AG08396 (cell line): ENCODE results near the gene GAS6.

ENCODE experiments used
- DNase-seq: peaks from one replicate; pipeline ENCODE4 v3.0.0; 2012; ENCODE audit warnings: low spot score, mixed read lengths

GAS6 gene

GRCh38 chr13:113851826-113852535 is 11.9 kb downstream of the GAS6 start:
- DNase-seq: no peak

GRCh38 chr13:113851480-113851803 is 12.4 kb downstream of the GAS6 start:
- DNase-seq: no peak

- DNase-seq: no peak
Measured at GRCh38 chr13:113850722-113851479, 13.0 kb downstream of the GAS6 start.

DNA sequence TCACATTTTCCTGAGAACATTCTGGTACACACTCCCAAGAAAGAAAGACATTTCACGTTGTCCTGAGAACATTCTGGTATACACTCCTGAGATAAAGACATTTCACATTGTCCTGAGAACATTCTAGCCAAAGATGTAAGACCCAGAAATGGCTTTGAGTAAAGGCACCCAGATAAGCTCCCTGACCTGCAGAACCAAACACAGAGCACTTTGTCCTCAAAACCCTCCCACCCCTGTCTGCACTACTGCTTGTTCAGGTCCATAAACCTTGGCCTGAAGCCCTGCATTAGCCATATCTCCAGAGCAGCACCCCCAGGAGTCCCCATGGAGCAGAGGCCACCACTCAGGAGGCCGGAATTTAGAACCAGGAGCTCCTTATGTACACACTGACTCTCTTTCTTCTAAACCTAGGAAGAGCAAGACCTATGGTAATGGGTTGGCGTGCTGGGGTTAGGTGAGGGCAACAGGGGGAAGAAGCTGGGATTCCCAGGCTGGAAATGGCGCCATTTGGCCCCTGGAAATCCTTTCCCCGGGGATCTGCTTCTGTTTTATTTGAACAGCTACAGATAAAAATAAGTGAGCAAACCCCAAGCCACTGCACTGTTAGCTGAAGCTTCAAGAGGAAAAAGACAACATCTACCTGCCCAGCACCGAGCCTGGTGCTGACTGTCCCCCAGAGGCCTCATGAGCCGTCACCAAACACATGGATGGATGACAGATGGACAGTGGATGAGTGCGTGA is 13.7 kb downstream of the GAS6 start:
- no peak for DNase-seq

GRCh38 chr13:113849546-113849945 is 14.3 kb downstream of the GAS6 start:
- DNase-seq: no peak

- DNase-seq: no peak
Measured at GRCh38 chr13:113848431-113849260, 15.2 kb downstream of the GAS6 start.

GRCh38 chr13:113848020-113848419 is 15.9 kb downstream of the GAS6 start:
- DNase-seq: no peak

- DNase-seq: no peak
Measured at GRCh38 chr13:113846636-113847318, 17.1 kb downstream of the GAS6 start.

DNA sequence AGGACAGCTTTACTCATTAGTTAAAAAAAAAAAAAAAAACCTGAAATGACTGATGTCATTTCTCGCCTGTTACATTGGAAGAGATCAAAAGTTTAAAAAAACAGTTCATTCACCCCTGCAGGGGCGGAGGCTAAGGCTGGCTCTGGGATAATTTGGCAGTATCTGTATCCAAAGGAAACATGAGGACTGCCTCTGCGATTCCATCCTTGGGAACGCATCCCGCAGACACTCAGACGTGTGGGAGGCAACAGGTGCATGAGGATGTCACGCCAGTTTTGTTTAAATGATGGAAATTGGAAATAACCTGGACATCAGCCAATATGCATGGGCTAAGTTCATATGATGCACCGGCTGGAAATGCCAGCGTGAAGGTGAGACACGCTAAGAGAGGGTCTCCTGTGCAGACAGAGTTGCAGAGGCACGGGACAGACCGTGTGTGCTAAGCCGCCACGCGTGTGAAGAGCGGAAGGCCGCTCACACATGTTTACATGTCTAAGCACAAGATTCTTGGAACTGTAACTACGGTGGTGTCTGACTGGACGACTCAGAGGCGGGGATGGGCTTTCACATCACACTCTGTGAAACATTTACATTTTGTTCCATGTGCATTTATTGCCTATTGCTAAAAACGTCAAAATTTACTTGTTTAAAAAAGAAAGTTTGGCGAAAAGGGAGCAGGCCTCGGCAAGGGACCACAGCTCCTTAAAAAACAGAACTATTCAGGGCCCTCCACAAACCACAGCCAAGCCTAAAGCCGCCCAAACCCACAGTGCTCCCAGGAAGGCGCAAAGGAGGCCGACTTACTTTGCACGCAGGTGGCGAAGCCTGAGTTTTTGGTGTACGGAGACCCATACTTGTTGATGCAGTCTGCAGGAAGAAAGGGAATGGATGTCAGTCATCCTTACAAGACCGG is 17.9 kb downstream of the GAS6 start:
- no peak for DNase-seq

- DNase-seq: no peak
Measured at GRCh38 chr13:113845055-113845454, 18.8 kb downstream of the GAS6 start.

DNA sequence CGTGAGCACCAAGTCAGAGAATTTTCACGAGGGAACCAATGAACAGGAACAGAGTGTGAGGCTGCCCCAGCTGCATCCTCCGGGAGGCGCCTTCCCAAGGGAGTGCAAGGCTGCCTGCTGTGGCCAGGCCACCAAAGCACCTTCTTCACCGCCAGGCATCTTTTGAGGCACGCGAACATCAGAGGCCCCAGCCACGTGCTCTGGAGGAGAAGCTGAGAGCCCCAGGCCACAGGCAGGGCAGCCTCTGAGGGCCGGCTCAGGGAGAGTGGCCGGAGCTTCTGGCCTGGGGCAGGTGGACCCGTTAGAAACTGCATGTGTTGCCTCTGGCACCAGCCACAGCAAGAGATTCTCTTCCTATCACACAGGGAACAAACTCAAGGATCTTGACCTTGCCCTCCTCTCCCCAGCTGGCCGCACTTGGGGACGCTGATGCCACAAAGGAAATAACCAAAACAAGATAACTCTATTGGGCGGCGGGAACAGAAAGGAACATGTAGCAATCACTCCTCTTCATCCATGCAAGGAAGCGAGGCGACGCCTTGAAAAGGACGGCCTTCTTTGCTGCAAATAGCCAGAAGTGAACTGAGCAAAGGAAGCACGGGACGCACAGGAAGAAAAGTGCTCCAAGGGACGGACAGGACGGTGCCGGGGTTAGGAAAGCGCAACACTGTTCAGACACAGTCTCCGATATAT is 19.9 kb downstream of the GAS6 start:
- no peak for DNase-seq

DNA sequence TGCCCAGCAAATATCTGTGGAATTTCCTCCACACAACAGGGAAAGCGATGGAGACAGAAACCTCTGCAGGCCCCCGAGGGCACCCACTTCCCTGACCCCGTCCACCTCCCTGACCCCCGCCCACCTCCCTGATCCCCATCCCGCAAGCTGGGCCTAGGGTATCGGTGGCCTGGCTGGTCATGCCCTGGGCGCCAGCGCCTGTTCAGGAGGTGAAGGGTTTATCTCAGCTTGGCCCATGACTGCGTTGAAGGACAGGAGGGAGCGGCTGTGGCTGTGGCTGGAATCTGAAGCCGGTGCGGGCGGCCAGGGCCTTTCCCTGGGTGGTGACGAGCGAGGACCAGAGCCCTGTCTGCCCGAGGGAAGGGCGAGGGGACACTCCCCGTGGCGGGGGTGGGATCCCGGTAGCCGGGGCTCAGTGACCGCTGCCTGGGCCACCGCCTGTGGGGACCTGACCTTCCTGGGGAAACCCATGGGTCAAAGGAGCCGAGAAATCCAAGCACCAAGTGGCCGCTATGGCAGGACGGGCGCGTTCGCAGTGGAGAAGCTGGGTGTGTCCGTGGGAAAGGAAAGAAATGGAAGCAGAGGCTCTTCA is 20.7 kb downstream of the GAS6 start:
- no peak for DNase-seq

- no peak for DNase-seq
Measured at GRCh38 chr13:113842336-113843062, 21.4 kb downstream of the GAS6 start.

GRCh38 chr13:113841353-113841650 is 22.6 kb downstream of the GAS6 start:
- DNase-seq: no peak

GRCh38 chr13:113840541-113841352 is 23.1 kb downstream of the GAS6 start:
- DNase-seq: no peak

DNA sequence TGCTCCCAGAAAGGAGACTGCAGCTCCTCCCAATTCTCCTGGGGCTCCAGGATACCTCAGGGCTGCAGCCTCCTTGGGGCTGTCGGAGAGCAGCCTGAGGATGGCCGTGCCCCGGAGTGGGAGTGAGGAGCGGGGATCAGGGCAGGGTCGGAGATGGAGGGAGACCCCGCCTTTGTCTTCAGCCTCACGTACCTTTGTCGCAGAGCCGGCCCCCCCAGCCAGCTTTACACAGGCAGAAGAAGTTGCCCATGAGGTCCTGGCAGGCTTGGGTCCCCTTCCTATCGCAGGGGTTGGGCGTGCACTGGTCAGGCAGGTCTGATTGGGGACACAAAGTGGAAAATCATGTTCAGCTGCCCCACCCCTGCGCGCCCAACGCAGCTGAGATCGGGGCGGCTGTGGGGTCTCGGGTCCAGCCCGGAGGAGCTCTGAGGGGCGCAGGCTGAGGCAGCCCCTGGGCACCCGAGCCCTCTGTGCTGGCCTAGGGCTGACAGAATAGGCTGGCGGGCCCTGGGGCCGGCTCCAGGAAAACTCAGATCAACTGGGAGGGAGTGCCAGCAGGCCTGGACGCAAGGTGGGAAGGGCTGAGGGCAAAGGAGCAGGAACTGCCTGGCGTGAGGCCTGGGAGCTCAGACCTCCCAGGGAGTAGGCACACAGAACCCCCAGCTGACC is 24.2 kb downstream of the GAS6 start:
- no peak for DNase-seq

DNA sequence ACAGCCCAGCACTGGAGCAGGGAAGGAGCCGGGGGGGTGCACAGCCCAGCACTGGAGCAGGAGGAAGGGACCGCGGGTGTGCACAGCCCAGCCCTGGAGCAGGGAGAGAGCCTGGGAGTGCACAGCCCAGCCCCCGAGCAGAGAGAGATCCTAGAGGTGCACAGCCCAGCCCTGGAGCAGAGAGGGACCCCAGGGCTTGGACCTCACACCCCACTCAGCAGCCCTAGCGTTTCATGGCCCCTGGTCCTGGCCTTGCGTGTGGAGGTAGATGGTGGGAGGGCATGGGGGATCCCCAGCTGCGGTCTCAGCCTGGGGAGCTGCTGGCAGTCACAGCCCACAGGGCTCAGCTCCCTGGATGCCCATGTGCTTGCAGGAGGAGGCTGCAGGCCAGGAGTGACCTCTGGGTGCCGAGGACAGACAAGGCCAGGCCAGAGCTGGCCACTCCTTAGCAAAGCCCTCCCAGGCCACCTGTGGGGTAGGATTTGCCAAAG is 25.1 kb downstream of the GAS6 start:
- no peak for DNase-seq
